Activated CD8-positive, alpha-beta memory T cell treated with anti-CD3 and anti-CD28 coated beads, Interleukin-2, amount 10 ng/mL, durations not matched to agents 7 days and 5 days (primary cell): ENCODE measurements around the gene ZNF496. TPM values are rescaled to one million over a fixed set of nuclear protein-coding genes. Genes with fewer than 3 reads are reported as not detected.
"Not testable (repeated sequence)": the region's sequence is repeated elsewhere in the genome, so short reads cannot be mapped to it uniquely, and the experiment has no call there.

Source experiments
- ATAC-seq: fragments of 150-1000 bp; cut with Tn5 transposase; one replicate; pipeline ENCODE4 v1.10.0; 2021; ENCODE audit warnings: moderate library complexity
- CTCF ChIA-PET: fragments of 350-600 bp; sonication (Branson Sonifier 250); formaldehyde crosslinking; loops from one replicate; lab custom pipeline; 2021; ENCODE audit warnings: antibody characterized with exemption; lab: Charles Lee
- DNase-seq: peaks from one replicate; pipeline ENCODE4 v3.0.0-alpha.2; 2020
- H3K27ac Mint-ChIP-seq: one replicate; pipeline ENCODE4 v1.8.0; 2021; ENCODE audit warnings: mild to moderate bottlenecking, mixed read lengths
- H3K27me3 Mint-ChIP-seq: one replicate; pipeline ENCODE4 v1.8.0; 2021; ENCODE audit warnings: mixed read lengths
- H3K36me3 Mint-ChIP-seq: one replicate; pipeline ENCODE4 v1.8.0; 2021; ENCODE audit warnings: mild to moderate bottlenecking, mixed read lengths
- H3K4me1 Mint-ChIP-seq: one replicate; pipeline ENCODE4 v1.8.0; 2021; ENCODE audit warnings: mixed read lengths
- H3K4me3 Mint-ChIP-seq: one replicate; pipeline ENCODE4 v1.8.0; 2021; ENCODE audit warnings: mild to moderate bottlenecking, moderate library complexity, mixed read lengths
- H3K9me3 Mint-ChIP-seq: one replicate; pipeline ENCODE4 v1.8.0; 2022; ENCODE audit warnings: low read depth, mixed read lengths
- total RNA-seq, 2 experiments: library from RNA; stranded (reverse); gene quantifications; one replicate each; pipeline ENCODE4 v1.2.3, GENCODE V29; 2021

The ZNF496 gene
- 10 to 100 TPM; 19.5 to 20.7 TPM for total RNA-seq

- Mint-ChIP-seq H3K4me3 (peak within 1 kb of the TSS; percentile 82), H3K4me1 (peaks cover 10% of the 10 kb centered on the region), H3K27me3 (no peaks in the 10 kb centered on the region), H3K9me3 (no peaks in the 10 kb centered on the region), H3K27ac (peak within 1 kb of the TSS; percentile 84), H3K36me3 (peaks cover 3% of the 10 kb centered on the region)
- ATAC-seq (peak; percentile 73), DNase-seq (peak; percentile 71)
- CTCF ChIA-PET: interaction anchor here (1.0 to 2.3 kb wide), 2 partner anchors 20 to 41 kb away, joined by 3 to 5 read pairs; no protein-coding TSS in a partner anchor
Measured at GRCh38 chr1:247331525-247332214, at the start of gene ZNF496. Gene ZNF496 (minus strand): TSS chr1:247331867. CDS start chr1:247329578, 2,289 bp downstream.

DNA sequence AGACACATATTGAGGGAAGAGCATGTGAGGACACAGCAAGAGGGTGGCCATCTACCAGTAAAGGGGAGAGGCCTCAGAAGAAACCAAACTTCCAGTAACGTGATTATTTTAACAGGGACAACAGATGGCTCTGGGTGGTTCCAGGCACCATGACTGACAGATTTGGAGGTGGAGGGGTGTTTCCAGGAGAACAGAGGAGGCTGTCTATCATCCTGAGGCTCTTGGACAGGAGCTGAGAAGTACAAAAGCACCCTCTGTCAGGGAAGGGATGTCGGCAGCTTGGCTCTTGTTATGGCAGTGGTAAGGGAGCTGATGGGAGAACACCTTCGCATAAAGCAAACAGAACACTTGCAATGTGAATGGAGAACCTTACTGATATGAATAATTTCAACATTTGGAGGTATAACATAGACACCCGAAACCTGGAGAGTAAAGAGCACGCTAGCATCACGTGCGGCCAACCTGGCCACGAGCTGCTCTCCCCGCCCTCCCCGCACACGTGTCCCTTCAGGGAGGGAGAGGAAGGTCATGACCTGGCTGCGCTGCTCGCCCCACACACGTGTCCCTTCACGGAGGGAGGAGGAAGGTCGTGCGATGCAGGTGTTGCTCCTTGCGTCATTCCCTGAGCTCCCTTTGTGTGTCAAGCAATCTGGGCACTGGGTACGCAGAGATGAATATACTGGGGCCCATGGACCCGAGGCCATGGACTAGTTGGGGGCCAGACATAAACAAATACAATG lies 46.8 kb upstream of the ZNF496 start:
- no peaks in the 10 kb centered on the region for H3K36me3 Mint-ChIP-seq
- ATAC-seq (no peak), DNase-seq (no peak)
- peaks cover 3% of the 10 kb centered on the region for H3K4me1 Mint-ChIP-seq
- no peaks in the 10 kb centered on the region for H3K9me3 Mint-ChIP-seq
- CTCF ChIA-PET: interaction anchor here (1.0 kb wide), 1 partner anchor 11 kb away, joined by 4 read pairs; no protein-coding TSS in a partner anchor
- H3K27ac Mint-ChIP-seq: no peak overlapping the region
- H3K4me3 Mint-ChIP-seq: no peak overlapping the region
- peaks cover 20% of the 10 kb centered on the region for H3K27me3 Mint-ChIP-seq

DNA sequence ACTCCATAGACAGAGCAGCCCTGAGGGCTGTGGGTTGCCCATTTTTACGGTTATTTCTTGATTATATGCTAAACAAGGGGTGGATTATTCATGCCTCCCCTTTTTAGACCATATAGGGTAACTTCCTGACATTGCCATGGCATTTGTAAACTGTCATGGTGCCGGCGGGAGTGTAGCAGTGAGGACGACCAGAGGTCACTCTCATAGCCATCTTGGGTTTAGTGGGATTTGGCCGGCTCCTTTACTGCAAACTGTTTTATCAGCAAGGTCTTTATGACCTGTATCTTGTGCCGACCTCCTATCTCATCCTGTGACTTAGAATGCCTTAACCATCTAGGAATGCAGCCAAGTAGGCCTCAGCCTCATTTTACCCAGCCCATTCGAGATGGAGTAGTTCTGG lies 46.0 kb upstream of the ZNF496 start:
- H3K9me3 Mint-ChIP-seq, DNase-seq, CTCF ChIA-PET, ATAC-seq, H3K27ac Mint-ChIP-seq, H3K4me1 Mint-ChIP-seq, H3K36me3 Mint-ChIP-seq, H3K4me3 Mint-ChIP-seq: not testable (repeated sequence)
- H3K27me3 Mint-ChIP-seq: peaks cover 20% of the 10 kb centered on the region

DNA sequence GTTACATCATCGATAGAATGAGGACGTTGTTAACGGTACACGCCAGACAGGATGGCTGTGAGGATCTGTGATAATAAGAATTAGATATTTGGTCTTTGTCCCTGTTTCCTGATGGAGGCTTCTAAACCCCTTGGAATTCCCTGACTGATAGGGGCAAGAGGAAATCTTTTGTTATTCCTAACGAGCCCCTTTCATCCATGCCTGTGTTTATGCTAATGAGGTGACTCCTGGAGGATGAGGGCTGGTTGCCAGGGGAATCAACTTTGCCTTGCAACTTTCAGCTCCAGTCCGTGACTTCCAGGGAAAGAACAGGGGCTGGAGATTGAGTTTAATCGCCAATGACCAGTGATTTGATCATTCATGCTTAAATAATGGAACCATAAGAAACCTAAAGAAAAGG lies 45.0 kb upstream of the ZNF496 start:
- Mint-ChIP-seq H3K4me1 (peaks cover 5% of the 10 kb centered on the region), H3K27ac (no peak overlapping the region), H3K36me3 (no peaks in the 10 kb centered on the region), H3K9me3 (no peaks in the 10 kb centered on the region), H3K27me3 (peaks cover 20% of the 10 kb centered on the region), H3K4me3 (no peak overlapping the region)
- CTCF ChIA-PET: no interaction called here
- ATAC-seq (no peak), DNase-seq (no peak)

GRCh38 chr1:247375747-247376146 lies 44.1 kb upstream of the ZNF496 start:
- H3K9me3 Mint-ChIP-seq: no peaks in the 10 kb centered on the region
- H3K4me3 Mint-ChIP-seq: no peak overlapping the region
- DNase-seq: no peak
- H3K4me1 Mint-ChIP-seq: peaks cover 5% of the 10 kb centered on the region
- H3K27me3 Mint-ChIP-seq: peaks cover 20% of the 10 kb centered on the region
- H3K36me3 Mint-ChIP-seq: no peaks in the 10 kb centered on the region
- no peak for ATAC-seq
- CTCF ChIA-PET: no interaction called here
- no peak overlapping the region for H3K27ac Mint-ChIP-seq

- not testable (repeated sequence) for DNase-seq, H3K9me3 Mint-ChIP-seq, ATAC-seq, H3K27ac Mint-ChIP-seq, H3K4me1 Mint-ChIP-seq, H3K4me3 Mint-ChIP-seq, H3K36me3 Mint-ChIP-seq
- CTCF ChIA-PET: interaction anchor here (1.1 to 3.6 kb wide), 2 partner anchors 15 to 82 kb away, joined by 3 to 29 read pairs; no protein-coding TSS in a partner anchor
- H3K27me3 Mint-ChIP-seq: peaks cover 20% of the 10 kb centered on the region
Measured at GRCh38 chr1:247374651-247375334, 43.1 kb upstream of the ZNF496 start.

GRCh38 chr1:247373721-247374141 lies 42.1 kb upstream of the ZNF496 start:
- Mint-ChIP-seq H3K27me3 (peaks cover 23% of the 10 kb centered on the region), H3K4me3 (peak overlapping the region; percentile 22), H3K27ac (no peak overlapping the region), H3K9me3 (no peaks in the 10 kb centered on the region), H3K4me1 (peaks cover 5% of the 10 kb centered on the region), H3K36me3 (no peaks in the 10 kb centered on the region)
- DNase-seq (peak; percentile 67), ATAC-seq (peak; percentile 78)
- CTCF ChIA-PET: interaction anchor here (1.4 to 3.6 kb wide), 12 partner anchors 8 to 165 kb away, joined by 3 to 29 read pairs (median 5); no protein-coding TSS in a partner anchor

- CTCF ChIA-PET: interaction anchor here (1.4 to 3.6 kb wide), 6 partner anchors 10 to 162 kb away, joined by 4 to 29 read pairs (median 9); no protein-coding TSS in a partner anchor
Measured at GRCh38 chr1:247371801-247372259, 40.2 kb upstream of the ZNF496 start.

DNA sequence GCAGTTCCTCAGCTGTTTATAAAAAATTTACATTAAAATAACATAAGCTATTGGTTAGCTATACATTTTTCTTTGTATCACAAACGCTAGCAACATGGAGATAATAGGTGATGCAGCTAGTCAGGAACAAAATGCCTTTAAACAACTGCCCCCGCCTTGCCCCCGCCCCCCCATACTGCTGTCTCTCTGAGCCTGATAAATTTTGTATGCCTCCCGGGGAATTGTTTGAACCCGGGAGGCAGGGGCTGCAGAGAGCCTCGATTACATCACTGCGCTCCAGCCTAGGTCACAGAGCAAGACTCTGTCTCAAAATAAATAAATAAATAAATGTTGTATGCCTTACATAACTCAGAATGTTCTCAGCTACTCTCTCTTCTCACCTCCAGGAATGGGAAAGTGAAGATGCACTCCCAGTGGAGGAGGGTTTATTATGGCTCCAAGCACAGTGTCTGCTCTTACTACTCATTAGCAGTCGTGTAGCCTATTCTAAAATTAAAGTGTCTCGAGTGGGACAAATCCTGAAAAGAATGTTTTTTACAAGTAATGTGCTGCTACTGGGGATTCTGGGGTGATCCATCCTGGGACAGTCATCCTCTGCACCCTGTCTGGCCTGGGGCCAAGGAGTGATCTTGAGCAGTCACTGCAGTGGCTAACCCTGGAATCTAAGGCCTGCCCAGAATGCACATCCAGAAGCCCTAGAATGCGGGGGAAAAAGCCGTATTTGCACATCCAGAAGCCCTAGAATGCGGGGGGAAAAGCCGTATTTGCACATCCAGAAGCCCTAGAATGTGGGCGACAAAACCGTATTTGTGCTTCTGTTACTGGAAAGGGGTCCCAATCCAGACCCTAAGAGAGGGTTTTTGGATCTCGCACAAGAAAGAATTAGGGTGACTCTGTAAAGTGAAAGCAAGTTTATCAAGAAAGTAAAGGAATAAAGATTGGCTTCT lies 39.4 kb upstream of the ZNF496 start:
- H3K9me3 Mint-ChIP-seq: no peaks in the 10 kb centered on the region
- CTCF ChIA-PET: interaction anchor here (1.5 kb wide), 1 partner anchor 19 kb away, joined by 6 read pairs; no protein-coding TSS in a partner anchor
- H3K27me3 Mint-ChIP-seq: peaks cover 23% of the 10 kb centered on the region
- no peak for ATAC-seq
- H3K27ac Mint-ChIP-seq: no peak overlapping the region
- no peaks in the 10 kb centered on the region for H3K36me3 Mint-ChIP-seq
- DNase-seq: no peak
- H3K4me3 Mint-ChIP-seq: no peak overlapping the region
- H3K4me1 Mint-ChIP-seq: peaks cover 7% of the 10 kb centered on the region

More at GRCh38 chr1:247371801-247372259, 40.2 kb upstream of the ZNF496 start:
- H3K9me3 Mint-ChIP-seq: no peaks in the 10 kb centered on the region
- H3K27ac Mint-ChIP-seq: no peak overlapping the region
- H3K36me3 Mint-ChIP-seq: no peaks in the 10 kb centered on the region
- H3K4me3 Mint-ChIP-seq: no peak overlapping the region
- ATAC-seq (no peak), DNase-seq (no peak)
- peaks cover 23% of the 10 kb centered on the region for H3K27me3 Mint-ChIP-seq
- H3K4me1 Mint-ChIP-seq: peaks cover 7% of the 10 kb centered on the region

- H3K27ac Mint-ChIP-seq: no peak overlapping the region
- peaks cover 13% of the 10 kb centered on the region for H3K27me3 Mint-ChIP-seq
- peaks cover 5% of the 10 kb centered on the region for H3K9me3 Mint-ChIP-seq
- H3K36me3 Mint-ChIP-seq: no peaks in the 10 kb centered on the region
- H3K4me3 Mint-ChIP-seq: no peak overlapping the region
- ATAC-seq: no peak
- peaks cover 4% of the 10 kb centered on the region for H3K4me1 Mint-ChIP-seq
- CTCF ChIA-PET: no interaction called here
- DNase-seq: no peak
Measured at GRCh38 chr1:247368490-247369145, 37.0 kb upstream of the ZNF496 start.

DNA sequence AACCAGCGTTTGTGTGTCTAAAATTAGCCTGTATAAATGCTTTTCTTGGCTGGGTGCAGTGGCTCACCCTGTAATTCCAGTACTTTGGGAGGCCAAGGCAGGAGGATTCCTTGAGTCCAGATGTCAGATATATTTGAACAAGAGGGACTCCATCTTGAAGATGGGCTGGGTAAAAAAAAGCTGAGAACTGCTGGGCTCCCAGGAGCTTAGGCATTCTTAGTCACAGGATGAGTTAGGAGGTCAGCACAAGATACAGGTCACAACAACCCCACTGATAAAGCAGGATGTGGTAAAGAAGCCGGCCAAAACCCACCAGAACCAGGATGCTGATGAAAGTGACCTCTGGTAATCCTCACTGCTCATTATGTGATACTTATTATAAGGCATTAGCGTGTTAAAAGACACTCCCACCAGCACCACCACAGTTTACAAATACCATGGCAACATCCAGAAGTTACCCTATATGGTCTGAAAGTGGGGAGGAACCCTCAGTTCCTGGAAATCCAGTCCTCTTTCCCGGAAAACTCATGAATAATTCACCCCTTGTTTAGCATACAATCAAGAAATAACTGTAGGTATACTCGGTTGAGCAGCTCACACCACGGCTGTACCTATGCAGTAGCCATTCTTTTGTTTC lies 36.2 kb upstream of the ZNF496 start:
- CTCF ChIA-PET: no interaction called here
- ATAC-seq (no peak), DNase-seq (no peak)
- Mint-ChIP-seq H3K27me3 (peaks cover 13% of the 10 kb centered on the region), H3K4me3 (no peak overlapping the region), H3K4me1 (peaks cover 4% of the 10 kb centered on the region), H3K9me3 (peaks cover 5% of the 10 kb centered on the region), H3K27ac (no peak overlapping the region), H3K36me3 (no peaks in the 10 kb centered on the region)
